ENCODE data around the gene PLTP.

- no peak for TF ChIP-seq CTCF (IDR thresholded peaks at IDR 0.05; ENCODE audit: borderline replicate concordance, extremely low read depth, low read length, poor library complexity, severe bottlenecking)
- no peak for TF ChIP-seq EZH2 (IDR thresholded peaks at IDR 0.05; ENCODE audit: borderline replicate concordance, low read depth, low read length, severe bottlenecking)
These were observed 13.7 kb downstream of the PLTP start for GRCh38 chr20:45898285-45898684.

Measured in DND-41 (cell line).